Esophagus muscularis mucosa (tissue), 4 donors: ENCODE results near the gene EVC. TPM values are rescaled to one million over a fixed set of nuclear protein-coding genes. Genes with fewer than 3 reads are reported as not detected.

Experiments used
- DNase-seq: peaks from one replicate; pipeline ENCODE4 v3.0.0-alpha.2; 2017; ENCODE audit errors: extremely low spot score
- H3K27ac ChIP-seq, 4 donors: fragments of 200-600 bp; sonication (generic); replicated peaks in 1 of 4; 1 replicate in 3 of 4; 2 replicates in 1 of 4; pipeline ENCODE4 v1.5.1; 2016 to 2019; ENCODE audit warnings: mild to moderate bottlenecking in 1 of 4
- H3K27me3 ChIP-seq, 4 donors: fragments of 200-600 bp; sonication (generic); one replicate each; pipeline versions ENCODE4 v1.5.1 to v1.6.0; 2016 to 2019
- H3K36me3 ChIP-seq, 4 donors: fragments of 200-600 bp; sonication (generic); one replicate each; pipeline ENCODE4 v1.5.1; 2016 to 2019
- H3K4me1 ChIP-seq, 4 donors: fragments of 200-600 bp; sonication (generic); one replicate each; pipeline ENCODE4 v1.5.1; 2016 to 2019
- H3K4me3 ChIP-seq, 4 donors: fragments of 200-600 bp; sonication (generic); 1 replicate in 2 of 4; 2 replicates in 2 of 4; pipeline ENCODE4 v1.5.1; 2016 to 2019; ENCODE audit warnings: mild to moderate bottlenecking in 4 of 4, moderate library complexity in 1 of 4
- H3K9me3 ChIP-seq, 4 donors: fragments of 200-600 bp; sonication (generic); 1 replicate in 3 of 4; 2 replicates in 1 of 4; pipeline ENCODE4 v1.5.1; 2016 to 2019
- CTCF ChIP-seq, 3 experiments: fragments of 200-600 bp in 2 of 3; fragments of 450-650 bp in 1 of 3; sonication (generic) in 2 of 3; IDR thresholded peaks; one replicate each; pipeline ENCODE4 v1.5.1; 2017 to 2019; ENCODE audit warnings: antibody characterized with exemption in 3 of 3, mild to moderate bottlenecking in 2 of 3, moderate library complexity in 1 of 3
- EP300 ChIP-seq: sonication (generic); formaldehyde crosslinking; IDR thresholded peaks from one replicate; pipeline ENCODE4 v1.6.1; 2017; ENCODE audit warnings: antibody characterized with exemption
- POLR2A ChIP-seq: fragments of 450-650 bp; IDR thresholded peaks from one replicate; pipeline ENCODE4 v1.6.1; 2017; ENCODE audit warnings: antibody characterized with exemption, moderate library complexity, mild to moderate bottlenecking, low read depth
- POLR2AphosphoS5 ChIP-seq, 2 donors: sonication (generic); formaldehyde crosslinking; IDR thresholded peaks; one replicate each; pipeline ENCODE4 v1.6.1; 2017; ENCODE audit warnings: antibody characterized with exemption in 2 of 2
- WGBS: methylation state at CpG from one replicate; pipeline ENCODE4 v1.1.5; 2018; 5-methylcytosine and 5-hydroxymethylcytosine counted together
- intact Hi-C: fragments of 100-400 bp; cut with DNase I; formaldehyde crosslinking; loops from one replicate; pipeline ENCODE4 v1.15.1; 2023
- total RNA-seq, 4 donors: library from RNA; depleted of rRNA; stranded (reverse); fragments of >200 nt; gene quantifications; one replicate each; pipeline versions ENCODE4 v1.1.0 to v1.2.1, GENCODE V29; 2016

The EVC gene
- total RNA-seq, 4 donors from 2014 or later = 25.7 to 59.6 (median 44.2) TPM

- intact Hi-C loops = no loop called here
- Histone ChIP-seq H3K9me3 (no peaks in the 10 kb centered on the region), H3K4me1 (peaks cover 6 to 44% (median 34%) of the 10 kb centered on the region in 4 donors), H3K36me3 (no peaks in the 10 kb centered on the region), H3K27ac (peak overlapping the region in 2 of 4 donors; percentile 18 to 50), H3K27me3 (no peaks in the 10 kb centered on the region), H3K4me3 (no peak overlapping the region)
- TF ChIP-seq POLR2AphosphoS5 (IDR thresholded peaks at IDR 0.05) (no peak), EP300 (no peak)
- no peak for DNase-seq
- 60% methylated on average over 18 of the region's 18 CpGs for WGBS
Measured at GRCh38 chr4:5843573-5844530, 132.9 kb downstream of the EVC start.

- Histone ChIP-seq H3K4me1 (peaks cover 5 to 32% (median 24%) of the 10 kb centered on the region in 4 donors), H3K27ac (peak overlapping the region in 1 of 4 donors; percentile 50), H3K4me3 (no peak overlapping the region), H3K9me3 (no peaks in the 10 kb centered on the region), H3K36me3 (no peaks in the 10 kb centered on the region), H3K27me3 (no peaks in the 10 kb centered on the region)
- intact Hi-C loops = no loop called here
- TF ChIP-seq POLR2AphosphoS5 (IDR thresholded peaks at IDR 0.05) = peak in 1 of 2 donors; percentile 30
- no peak for TF ChIP-seq CTCF (IDR thresholded peaks at IDR 0.05)
- DNase-seq = no peak
- WGBS = 60% methylated on average over 8 of the region's 13 CpGs
Measured at GRCh38 chr4:5845035-5845905, 134.3 kb downstream of the EVC start.

GRCh38 chr4:5851637-5852301, 140.8 kb downstream of the EVC start:
- intact Hi-C loops = no loop called here
- no peaks in the 10 kb centered on the region for H3K36me3 ChIP-seq
- H3K27ac ChIP-seq = no peak overlapping the region
- no peak for DNase-seq
- TF ChIP-seq POLR2AphosphoS5 (IDR thresholded peaks at IDR 0.05) (no peak), CTCF (IDR thresholded peaks at IDR 0.05) (no peak), EP300 (no peak), POLR2A (no peak)
- H3K9me3 ChIP-seq = no peaks in the 10 kb centered on the region
- peaks cover 0 to 8% (median 0%) of the 10 kb centered on the region in 4 donors for H3K27me3 ChIP-seq
- H3K4me1 ChIP-seq = no peaks in the 10 kb centered on the region
- WGBS = 87% methylated on average over 4 of the region's 4 CpGs
- H3K4me3 ChIP-seq = no peak overlapping the region

GRCh38 chr4:5852523-5853202, 141.7 kb downstream of the EVC start:
- TF ChIP-seq CTCF (IDR thresholded peaks at IDR 0.05) = no peak
- no peak for TF ChIP-seq EP300
- TF ChIP-seq POLR2A = no peak
- no peak for TF ChIP-seq POLR2AphosphoS5 (IDR thresholded peaks at IDR 0.05)
- no peak for DNase-seq
- Histone ChIP-seq H3K9me3 (no peaks in the 10 kb centered on the region), H3K4me1 (no peaks in the 10 kb centered on the region), H3K27ac (no peak overlapping the region), H3K27me3 (peaks cover 0 to 8% (median 0%) of the 10 kb centered on the region in 4 donors), H3K4me3 (no peak overlapping the region), H3K36me3 (no peaks in the 10 kb centered on the region)
- intact Hi-C loops = no loop called here
- WGBS = 85% methylated on average over 9 of the region's 9 CpGs
